Adrenal gland (tissue), 5 donors: Measurements from ENCODE around the gene TPM4.

ENCODE experiments used
- POLR2A ChIP-seq, 2 donors: fragments of 450-650 bp; IDR thresholded peaks; one replicate each; pipeline ENCODE4 v1.6.1; 2017; ENCODE audit warnings: antibody characterized with exemption in 2 of 2, mild to moderate bottlenecking in 2 of 2, moderate library complexity in 1 of 2
- TF ChIP-seq, protein P1 (sequence below), 6 experiments: fragments of 450-650 bp in 4 of 6; fragments of 200-600 bp in 2 of 6; sonication (generic) in 1 of 6; IDR thresholded peaks; 1 replicate in 5 of 6; 2 replicates in 1 of 6; pipeline versions ENCODE4 v1.5.1 to v1.8.0; 2016 to 2021; ENCODE audit warnings: antibody characterized with exemption in 6 of 6, mild to moderate bottlenecking in 2 of 6, moderate library complexity in 1 of 6
- donor health status: DM: no; HTN: no; CAD: no.

DNA sequence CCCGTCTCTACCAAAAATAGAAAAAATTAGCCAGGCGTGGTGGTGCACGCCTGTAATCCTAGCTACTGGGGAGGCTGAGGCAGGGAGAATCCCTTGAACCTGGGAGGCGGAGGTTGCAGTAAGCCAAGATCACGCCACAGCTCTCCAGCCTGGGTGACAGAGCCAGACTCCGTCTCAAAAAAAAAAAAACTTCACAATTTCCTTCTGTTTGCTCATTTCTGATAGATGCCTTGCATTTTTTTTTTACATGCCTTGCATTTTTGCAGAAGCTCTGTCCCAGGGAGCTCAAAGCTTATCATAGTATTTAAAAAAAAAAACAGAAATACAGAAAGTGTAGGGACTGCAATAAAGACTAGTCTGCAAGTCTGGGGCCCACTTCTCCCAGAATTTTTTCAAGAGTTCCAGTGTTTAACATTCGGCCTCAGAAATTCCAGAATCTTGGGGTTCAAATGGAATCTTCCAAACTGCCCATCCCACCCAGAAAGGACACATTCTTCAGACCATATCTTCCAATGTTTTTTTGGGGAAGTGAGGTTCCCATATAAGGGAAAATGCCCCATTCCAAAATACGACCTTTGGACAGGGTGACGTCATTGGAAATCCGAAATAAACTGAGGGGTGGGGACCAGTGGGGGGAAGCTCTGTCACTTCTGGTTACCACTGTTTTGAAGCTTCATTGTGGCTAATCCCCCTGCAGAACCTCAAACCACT is 18.2 kb downstream of the TPM4 start:
- TF ChIP-seq POLR2A (IDR thresholded peaks at IDR 0.05) = no peak
- TF ChIP-seq, protein P1, sequence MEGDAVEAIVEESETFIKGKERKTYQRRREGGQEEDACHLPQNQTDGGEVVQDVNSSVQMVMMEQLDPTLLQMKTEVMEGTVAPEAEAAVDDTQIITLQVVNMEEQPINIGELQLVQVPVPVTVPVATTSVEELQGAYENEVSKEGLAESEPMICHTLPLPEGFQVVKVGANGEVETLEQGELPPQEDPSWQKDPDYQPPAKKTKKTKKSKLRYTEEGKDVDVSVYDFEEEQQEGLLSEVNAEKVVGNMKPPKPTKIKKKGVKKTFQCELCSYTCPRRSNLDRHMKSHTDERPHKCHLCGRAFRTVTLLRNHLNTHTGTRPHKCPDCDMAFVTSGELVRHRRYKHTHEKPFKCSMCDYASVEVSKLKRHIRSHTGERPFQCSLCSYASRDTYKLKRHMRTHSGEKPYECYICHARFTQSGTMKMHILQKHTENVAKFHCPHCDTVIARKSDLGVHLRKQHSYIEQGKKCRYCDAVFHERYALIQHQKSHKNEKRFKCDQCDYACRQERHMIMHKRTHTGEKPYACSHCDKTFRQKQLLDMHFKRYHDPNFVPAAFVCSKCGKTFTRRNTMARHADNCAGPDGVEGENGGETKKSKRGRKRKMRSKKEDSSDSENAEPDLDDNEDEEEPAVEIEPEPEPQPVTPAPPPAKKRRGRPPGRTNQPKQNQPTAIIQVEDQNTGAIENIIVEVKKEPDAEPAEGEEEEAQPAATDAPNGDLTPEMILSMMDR (IDR thresholded peaks at IDR 0.05) = no peak
